ENCODE data around the gene ZSCAN20. TPM values are rescaled to one million over a fixed set of nuclear protein-coding genes. Genes with fewer than 3 reads are reported as not detected.
A peak's percentile ranks its signal among the peaks of the same experiment; 100 is the strongest.

ZSCAN20 gene
- total RNA-seq, 4 donors from 2014 or later = 3.7 to 5.7 (median 4.7) TPM

- 90 to 95% methylated on average over 2 to 8 of the region's 8 CpGs for whole genome bisulfite sequencing, 2 donors (ENCODE audit: low coverage in 1 of 2)
These were observed 17.7 kb upstream of the ZSCAN20 start for GRCh38 chr1:33454646-33455282.

GRCh38 chr1:33455539-33456501, 16.6 kb upstream of the ZSCAN20 start:
- 36 to 53% methylated on average over 5 to 8 of the region's 8 CpGs for WGBS, 2 donors (ENCODE audit: low coverage in 1 of 2)
- Histone ChIP-seq H3K27me3 (no peaks in the 10 kb centered on the region), H3K9me3 (no peaks in the 10 kb centered on the region), H3K4me3 (no peak overlapping the region), H3K4me1 (peaks cover 0 to 27% (median 7%) of the 10 kb centered on the region in 4 donors), H3K36me3 (no peaks in the 10 kb centered on the region), H3K27ac (peak overlapping the region in 3 of 4 donors; percentile 31 to 55 (median 53))
- in situ Hi-C loops (cut with MboI; ENCODE audit: low pct_ligation_motif_present in 1 of 4, low pct_unique_long_range_greater_than_20kb in 1 of 4, low sequenced_read_pairs in 3 of 4) (loop anchor here in 2 of 4 donors (25.0 kb wide), 2 partner anchors 94 to 169 kb away; no protein-coding TSS in a partner anchor), intact Hi-C loops (cut with DNase I; ENCODE audit: low total_unique reads) (no loop called here)
- no peak for DNase-seq
- TF ChIP-seq EP300 (IDR thresholded peaks at IDR 0.05; ENCODE audit: low read depth) = no peak
- no peak for TF ChIP-seq POLR2AphosphoS5 (IDR thresholded peaks at IDR 0.05)
- TF ChIP-seq POLR2A (IDR thresholded peaks at IDR 0.05) = no peak
- peak; percentile 41 to 47 (median 44) for TF ChIP-seq CTCF (IDR thresholded peaks at IDR 0.05)

More at GRCh38 chr1:33454646-33455282, 17.7 kb upstream of the ZSCAN20 start:
- in situ Hi-C loops (cut with MboI; ENCODE audit: low pct_ligation_motif_present in 1 of 4, low pct_unique_long_range_greater_than_20kb in 1 of 4, low sequenced_read_pairs in 3 of 4) = loop anchor here in 2 of 4 donors (25.0 kb wide), 2 partner anchors 92 to 167 kb away; no protein-coding TSS in a partner anchor
- peaks cover 0 to 16% (median 3%) of the 10 kb centered on the region in 4 donors for H3K4me1 ChIP-seq
- no peaks in the 10 kb centered on the region for H3K27me3 ChIP-seq
- H3K36me3 ChIP-seq = no peaks in the 10 kb centered on the region
- no peak for DNase-seq
- no peak overlapping the region for H3K4me3 ChIP-seq
- no peak overlapping the region for H3K27ac ChIP-seq
- H3K9me3 ChIP-seq = no peaks in the 10 kb centered on the region
- intact Hi-C loops (cut with DNase I; ENCODE audit: low total_unique reads) = no loop called here
- TF ChIP-seq EP300 (IDR thresholded peaks at IDR 0.05; ENCODE audit: low read depth) (no peak), POLR2A (IDR thresholded peaks at IDR 0.05) (no peak), POLR2AphosphoS5 (IDR thresholded peaks at IDR 0.05) (no peak), CTCF (IDR thresholded peaks at IDR 0.05) (no peak)

GRCh38 chr1:33456502-33456886, 16.0 kb upstream of the ZSCAN20 start:
- Histone ChIP-seq H3K27me3 (no peaks in the 10 kb centered on the region), H3K9me3 (no peaks in the 10 kb centered on the region), H3K4me3 (no peak overlapping the region), H3K4me1 (peaks cover 0 to 32% (median 7%) of the 10 kb centered on the region in 4 donors), H3K36me3 (no peaks in the 10 kb centered on the region), H3K27ac (peak overlapping the region in 3 of 4 donors; percentile 31 to 55 (median 53))
- 78 to 85% methylated on average over 4 to 6 of the region's 6 CpGs for WGBS, 2 donors (ENCODE audit: low coverage in 1 of 2)
- no peak for DNase-seq
- intact Hi-C loops (cut with DNase I; ENCODE audit: low total_unique reads) (no loop called here), in situ Hi-C loops (cut with MboI; ENCODE audit: low pct_ligation_motif_present in 1 of 4, low pct_unique_long_range_greater_than_20kb in 1 of 4, low sequenced_read_pairs in 3 of 4) (loop anchor here in 2 of 4 donors (25.0 kb wide), 2 partner anchors 94 to 169 kb away; no protein-coding TSS in a partner anchor)
- TF ChIP-seq EP300 (IDR thresholded peaks at IDR 0.05; ENCODE audit: low read depth) (no peak), CTCF (IDR thresholded peaks at IDR 0.05) (no peak), POLR2AphosphoS5 (IDR thresholded peaks at IDR 0.05) (no peak), POLR2A (IDR thresholded peaks at IDR 0.05) (no peak)

- Histone ChIP-seq H3K9me3 (no peaks in the 10 kb centered on the region), H3K27ac (peak overlapping the region; percentile 54 to 79 (median 60)), H3K36me3 (no peaks in the 10 kb centered on the region), H3K27me3 (no peaks in the 10 kb centered on the region), H3K4me3 (no peak overlapping the region), H3K4me1 (peaks cover 0 to 37% (median 7%) of the 10 kb centered on the region in 4 donors)
- 85 to 89% methylated on average over 4 of the region's 4 CpGs for WGBS, 2 donors (ENCODE audit: low coverage in 1 of 2)
- in situ Hi-C loops (cut with MboI; ENCODE audit: low pct_ligation_motif_present in 1 of 4, low pct_unique_long_range_greater_than_20kb in 1 of 4, low sequenced_read_pairs in 3 of 4) (loop anchor here in 3 of 4 donors (10.0 to 25.0 kb wide), 3 partner anchors 97 to 172 kb away; no protein-coding TSS in a partner anchor), intact Hi-C loops (cut with DNase I; ENCODE audit: low total_unique reads) (loop anchor here (10.0 kb wide), 1 partner anchor 165 kb away; no protein-coding TSS in a partner anchor)
- no peak for DNase-seq
- TF ChIP-seq EP300 (IDR thresholded peaks at IDR 0.05; ENCODE audit: low read depth) (no peak), POLR2AphosphoS5 (IDR thresholded peaks at IDR 0.05) (no peak), POLR2A (IDR thresholded peaks at IDR 0.05) (no peak), CTCF (IDR thresholded peaks at IDR 0.05) (no peak)
These were observed 12.8 kb upstream of the ZSCAN20 start for GRCh38 chr1:33459691-33460090.

All from transverse colon (tissue), 4 donors.